ENCODE data around the gene HHAT. TPM values are rescaled to one million over a fixed set of nuclear protein-coding genes. Genes with fewer than 3 reads are reported as not detected.
A peak's percentile ranks its signal among the peaks of the same experiment; 100 is the strongest.

The HHAT gene
- total and polyA plus RNA-seq, 9 of the 15 experiments (the other 6 are each of a cell fraction or from before 2014, with no cell fraction given) = 0.07 to 0.16 (median 0.13) TPM; not detected in 1

DNA sequence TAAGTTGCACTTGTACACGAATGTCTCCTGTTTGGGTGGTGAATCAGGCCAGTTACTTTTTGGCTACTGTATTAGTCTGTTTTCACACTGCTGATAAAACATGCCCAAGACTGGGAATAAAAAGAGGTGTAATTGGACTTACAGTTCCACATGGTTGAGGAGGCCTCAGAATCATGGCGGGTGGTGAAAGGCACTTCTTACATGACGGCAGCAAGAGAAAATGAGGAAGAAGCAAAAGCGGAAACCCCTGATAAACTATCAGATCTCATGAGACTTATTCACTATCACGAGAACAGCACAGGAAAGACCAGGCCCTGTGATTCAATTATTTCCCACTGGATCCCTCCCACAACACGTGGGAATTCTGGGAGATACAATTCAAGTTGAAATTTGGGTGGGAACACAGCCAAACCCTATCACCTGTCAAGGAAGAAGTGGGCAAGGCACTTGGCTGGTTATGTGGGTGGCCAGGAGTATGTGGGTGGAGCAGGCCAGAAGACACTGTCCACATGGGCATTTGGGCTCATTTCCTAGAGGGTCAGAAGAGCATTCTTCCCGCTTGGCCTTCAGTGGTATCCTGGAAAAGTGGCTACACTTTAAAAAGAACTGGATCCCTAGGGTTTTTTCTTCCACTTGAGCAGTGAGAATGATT, 228.8 kb downstream of the HHAT start (continued):
- TF ChIP-seq TAF1 (IDR thresholded peaks at IDR 0.05; ENCODE audit: control insufficient read depth, extremely low read depth, insufficient read depth, low read length, severe bottlenecking) (no peak), HDAC8 (tag; IDR thresholded peaks at IDR 0.05) (no peak), ZNF57 (CRISPR knock-in tag; IDR thresholded peaks at IDR 0.05) (peak; percentile 51; the same call in 1 of the 2 replicates), SPI1 (IDR thresholded peaks at IDR 0.05; ENCODE audit: borderline replicate concordance, low read depth, low read length) (peak; percentile 70; the same call in 1 of the 2 replicates), ZNF507 (tag; conservative IDR thresholded peaks at IDR 0.05) (no peak), KLF10 (CRISPR knock-in tag; IDR thresholded peaks at IDR 0.05) (no peak), CXXC5 (CRISPR knock-in tag; IDR thresholded peaks at IDR 0.05) (no peak), ZNF444 (CRISPR knock-in tag; IDR thresholded peaks at IDR 0.05) (no peak), ELF4 (CRISPR knock-in tag; IDR thresholded peaks at IDR 0.05) (0 out of 2 replicates have a peak, but pooled peaks have one; percentile 16), POLR2AphosphoS2 (IDR thresholded peaks at IDR 0.05; ENCODE audit: low read length) (no peak), ZNF184 (CRISPR knock-in tag; IDR thresholded peaks at IDR 0.05) (no peak), EHMT2 (IDR thresholded peaks at IDR 0.05) (no peak), KLF1 (tag; IDR thresholded peaks at IDR 0.05) (no peak), TBL1XR1 (IDR thresholded peaks at IDR 0.05; ENCODE audit: low read length in 2 of 2) (no peak), GABPA (tag; conservative IDR thresholded peaks at IDR 0.05; ENCODE audit: low read depth) (peak; percentile 61)
- TF ChIP-seq, protein P1, sequence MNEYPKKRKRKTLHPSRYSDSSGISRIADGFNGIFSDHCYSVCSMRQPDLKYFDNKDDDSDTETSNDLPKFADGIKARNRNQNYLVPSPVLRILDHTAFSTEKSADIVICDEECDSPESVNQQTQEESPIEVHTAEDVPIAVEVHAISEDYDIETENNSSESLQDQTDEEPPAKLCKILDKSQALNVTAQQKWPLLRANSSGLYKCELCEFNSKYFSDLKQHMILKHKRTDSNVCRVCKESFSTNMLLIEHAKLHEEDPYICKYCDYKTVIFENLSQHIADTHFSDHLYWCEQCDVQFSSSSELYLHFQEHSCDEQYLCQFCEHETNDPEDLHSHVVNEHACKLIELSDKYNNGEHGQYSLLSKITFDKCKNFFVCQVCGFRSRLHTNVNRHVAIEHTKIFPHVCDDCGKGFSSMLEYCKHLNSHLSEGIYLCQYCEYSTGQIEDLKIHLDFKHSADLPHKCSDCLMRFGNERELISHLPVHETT (CRISPR knock-in tag; conservative IDR thresholded peaks at IDR 0.05 in 1 of 2, IDR thresholded peaks at IDR 0.05 in 1 of 2) = peak in 1 of 2 experiments; percentile 60; a peak in 2 of 4 replicates
- TF ChIP-seq, protein P2, sequence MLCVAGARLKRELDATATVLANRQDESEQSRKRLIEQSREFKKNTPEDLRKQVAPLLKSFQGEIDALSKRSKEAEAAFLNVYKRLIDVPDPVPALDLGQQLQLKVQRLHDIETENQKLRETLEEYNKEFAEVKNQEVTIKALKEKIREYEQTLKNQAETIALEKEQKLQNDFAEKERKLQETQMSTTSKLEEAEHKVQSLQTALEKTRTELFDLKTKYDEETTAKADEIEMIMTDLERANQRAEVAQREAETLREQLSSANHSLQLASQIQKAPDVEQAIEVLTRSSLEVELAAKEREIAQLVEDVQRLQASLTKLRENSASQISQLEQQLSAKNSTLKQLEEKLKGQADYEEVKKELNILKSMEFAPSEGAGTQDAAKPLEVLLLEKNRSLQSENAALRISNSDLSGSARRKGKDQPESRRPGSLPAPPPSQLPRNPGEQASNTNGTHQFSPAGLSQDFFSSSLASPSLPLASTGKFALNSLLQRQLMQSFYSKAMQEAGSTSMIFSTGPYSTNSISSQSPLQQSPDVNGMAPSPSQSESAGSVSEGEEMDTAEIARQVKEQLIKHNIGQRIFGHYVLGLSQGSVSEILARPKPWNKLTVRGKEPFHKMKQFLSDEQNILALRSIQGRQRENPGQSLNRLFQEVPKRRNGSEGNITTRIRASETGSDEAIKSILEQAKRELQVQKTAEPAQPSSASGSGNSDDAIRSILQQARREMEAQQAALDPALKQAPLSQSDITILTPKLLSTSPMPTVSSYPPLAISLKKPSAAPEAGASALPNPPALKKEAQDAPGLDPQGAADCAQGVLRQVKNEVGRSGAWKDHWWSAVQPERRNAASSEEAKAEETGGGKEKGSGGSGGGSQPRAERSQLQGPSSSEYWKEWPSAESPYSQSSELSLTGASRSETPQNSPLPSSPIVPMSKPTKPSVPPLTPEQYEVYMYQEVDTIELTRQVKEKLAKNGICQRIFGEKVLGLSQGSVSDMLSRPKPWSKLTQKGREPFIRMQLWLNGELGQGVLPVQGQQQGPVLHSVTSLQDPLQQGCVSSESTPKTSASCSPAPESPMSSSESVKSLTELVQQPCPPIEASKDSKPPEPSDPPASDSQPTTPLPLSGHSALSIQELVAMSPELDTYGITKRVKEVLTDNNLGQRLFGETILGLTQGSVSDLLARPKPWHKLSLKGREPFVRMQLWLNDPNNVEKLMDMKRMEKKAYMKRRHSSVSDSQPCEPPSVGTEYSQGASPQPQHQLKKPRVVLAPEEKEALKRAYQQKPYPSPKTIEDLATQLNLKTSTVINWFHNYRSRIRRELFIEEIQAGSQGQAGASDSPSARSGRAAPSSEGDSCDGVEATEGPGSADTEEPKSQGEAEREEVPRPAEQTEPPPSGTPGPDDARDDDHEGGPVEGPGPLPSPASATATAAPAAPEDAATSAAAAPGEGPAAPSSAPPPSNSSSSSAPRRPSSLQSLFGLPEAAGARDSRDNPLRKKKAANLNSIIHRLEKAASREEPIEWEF (CRISPR knock-in tag; IDR thresholded peaks at IDR 0.05) = no peak
- TF ChIP-seq, protein P3, sequence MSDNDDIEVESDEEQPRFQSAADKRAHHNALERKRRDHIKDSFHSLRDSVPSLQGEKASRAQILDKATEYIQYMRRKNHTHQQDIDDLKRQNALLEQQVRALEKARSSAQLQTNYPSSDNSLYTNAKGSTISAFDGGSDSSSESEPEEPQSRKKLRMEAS (CRISPR knock-in tag; IDR thresholded peaks at IDR 0.05) = no peak
- TF ChIP-seq, protein P4, sequence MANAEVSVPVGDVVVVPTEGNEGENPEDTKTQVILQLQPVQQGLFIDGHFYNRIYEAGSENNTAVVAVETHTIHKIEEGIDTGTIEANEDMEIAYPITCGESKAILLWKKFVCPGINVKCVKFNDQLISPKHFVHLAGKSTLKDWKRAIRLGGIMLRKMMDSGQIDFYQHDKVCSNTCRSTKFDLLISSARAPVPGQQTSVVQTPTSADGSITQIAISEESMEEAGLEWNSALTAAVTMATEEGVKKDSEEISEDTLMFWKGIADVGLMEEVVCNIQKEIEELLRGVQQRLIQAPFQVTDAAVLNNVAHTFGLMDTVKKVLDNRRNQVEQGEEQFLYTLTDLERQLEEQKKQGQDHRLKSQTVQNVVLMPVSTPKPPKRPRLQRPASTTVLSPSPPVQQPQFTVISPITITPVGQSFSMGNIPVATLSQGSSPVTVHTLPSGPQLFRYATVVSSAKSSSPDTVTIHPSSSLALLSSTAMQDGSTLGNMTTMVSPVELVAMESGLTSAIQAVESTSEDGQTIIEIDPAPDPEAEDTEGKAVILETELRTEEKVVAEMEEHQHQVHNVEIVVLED (CRISPR knock-in tag; IDR thresholded peaks at IDR 0.05) = 0 out of 2 replicates have a peak, but pooled peaks have one; percentile 11
